NCI-H82 treated with DMSO at 0.1 percent for 48 hours (cell line): ENCODE measurements around the gene STAG2.

Experiments used
- DNase-seq: peaks from one replicate; lab custom pipeline; 2025; ENCODE audit not compliant: unreplicated experiment; lab: John Stamatoyannopoulos, UW

The STAG2 gene

GRCh38 chrX:123973921-123974320 is 12.4 kb downstream of the STAG2 start:
- no peak for DNase-seq

DNA sequence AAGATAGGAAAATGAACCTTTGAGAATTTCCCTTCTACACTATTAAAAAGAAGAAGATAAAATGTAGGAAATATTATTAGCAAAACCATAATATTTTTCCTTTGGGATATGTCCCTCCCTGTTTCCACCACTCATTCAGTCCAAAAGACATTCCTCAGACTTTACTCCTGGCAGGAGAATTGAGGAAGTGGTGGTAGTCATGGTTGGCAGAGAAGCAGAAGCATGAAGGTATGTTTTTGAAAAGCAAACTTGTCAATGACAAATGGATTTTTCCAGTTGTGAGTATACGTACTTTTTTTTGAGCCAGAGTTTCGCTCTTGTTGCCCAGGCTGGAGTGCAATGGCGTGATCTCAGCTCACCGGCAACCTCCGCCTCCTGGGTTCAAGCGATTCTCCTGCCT is 13.7 kb downstream of the STAG2 start:
- DNase-seq: no peak

DNA sequence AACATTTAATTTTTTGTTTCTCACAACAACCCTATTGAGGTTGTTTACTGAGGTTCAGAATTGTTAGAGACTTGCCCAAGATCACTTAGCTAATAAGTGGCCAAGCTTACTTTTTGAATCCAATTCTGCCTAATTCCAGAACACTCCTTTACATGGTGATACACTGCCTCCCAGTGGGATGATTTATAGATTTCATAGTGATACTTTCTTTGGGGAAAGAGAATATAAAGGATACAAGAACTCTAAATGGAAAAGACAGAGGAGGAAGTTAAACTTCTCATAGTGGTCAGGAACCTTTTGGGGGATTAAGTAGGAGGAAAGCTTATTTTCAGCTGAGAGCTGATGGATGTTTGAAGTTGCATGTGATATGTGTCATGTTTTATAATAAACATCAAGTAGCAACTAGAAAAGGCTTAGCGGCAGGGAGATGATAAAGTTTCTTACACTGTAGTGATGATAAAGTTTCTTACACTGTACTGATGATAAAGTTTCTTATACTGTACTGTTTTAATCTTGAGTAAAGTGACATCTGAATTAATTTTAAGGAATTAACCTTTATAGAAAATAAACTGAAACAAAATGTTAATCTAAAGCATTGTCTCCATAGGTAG is 15.3 kb downstream of the STAG2 start:
- no peak for DNase-seq

DNA sequence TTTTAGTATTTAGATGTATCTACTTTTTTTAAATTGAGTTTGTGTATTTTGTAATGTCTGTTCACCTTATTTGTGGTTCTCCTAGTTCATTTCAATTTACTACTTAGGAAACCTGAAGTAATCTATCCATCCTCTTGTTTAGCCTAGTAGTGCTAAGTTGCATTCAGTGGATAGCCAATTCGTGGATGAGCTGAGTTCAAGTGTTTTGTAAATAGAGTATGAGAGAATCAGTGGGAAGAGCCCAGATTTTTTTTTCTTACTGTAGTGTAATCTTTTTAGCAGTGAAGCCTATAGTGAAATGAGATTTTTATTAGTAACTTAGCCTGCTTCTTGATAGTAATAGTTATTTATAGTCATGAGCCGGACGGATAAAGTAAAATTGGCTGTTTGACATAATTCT is 21.7 kb downstream of the STAG2 start:
- no peak for DNase-seq

GRCh38 chrX:123986377-123986776 is 24.9 kb downstream of the STAG2 start:
- DNase-seq: no peak

GRCh38 chrX:123988423-123989111 is 27.1 kb downstream of the STAG2 start:
- DNase-seq: no peak

DNA sequence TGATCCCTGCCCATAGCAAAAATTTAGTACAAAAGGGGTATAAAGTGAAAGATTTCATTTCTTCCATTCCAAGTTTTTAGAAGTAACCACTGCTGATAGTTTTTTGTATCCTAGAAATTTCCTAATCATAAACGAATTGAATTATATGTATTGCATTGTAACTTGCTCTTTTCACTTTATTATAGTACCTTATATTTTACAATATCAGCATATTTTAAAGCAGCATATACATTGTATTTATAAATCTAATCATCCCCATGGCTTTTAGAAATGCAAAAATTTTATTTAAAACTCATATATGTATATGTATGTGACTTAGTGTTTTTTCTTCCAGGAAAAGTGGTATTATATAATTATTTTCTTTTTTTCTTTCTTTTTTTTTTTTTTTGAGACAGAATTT is 27.7 kb downstream of the STAG2 start:
- DNase-seq: no peak

DNA sequence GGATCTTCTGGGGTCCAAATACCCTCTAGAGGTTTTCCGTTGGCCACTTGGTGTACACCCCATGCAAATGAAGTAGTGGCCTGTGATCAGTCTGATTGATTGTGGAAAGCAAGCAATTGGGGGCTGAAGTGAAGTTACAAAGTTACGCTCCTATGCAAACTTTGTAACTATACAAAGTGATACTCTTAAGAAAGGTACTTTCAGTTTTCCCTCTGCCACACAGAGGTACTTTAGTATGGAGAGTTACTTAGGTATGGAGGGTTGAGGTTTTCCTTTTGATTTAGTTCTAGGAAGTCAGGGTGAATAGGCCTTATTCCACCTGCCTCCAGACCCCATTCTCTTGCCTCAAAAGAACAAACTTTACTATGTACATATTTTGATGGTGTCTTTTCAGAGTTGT is 28.7 kb downstream of the STAG2 start:
- DNase-seq: no peak

- DNase-seq: no peak
These were observed 29.1 kb downstream of the STAG2 start for GRCh38 chrX:123990602-123991001.

- no peak for DNase-seq
These were observed 31.8 kb downstream of the STAG2 start for GRCh38 chrX:123993326-123993725.

- no peak for DNase-seq
These were observed 32.6 kb downstream of the STAG2 start for GRCh38 chrX:123993904-123994635.

DNA sequence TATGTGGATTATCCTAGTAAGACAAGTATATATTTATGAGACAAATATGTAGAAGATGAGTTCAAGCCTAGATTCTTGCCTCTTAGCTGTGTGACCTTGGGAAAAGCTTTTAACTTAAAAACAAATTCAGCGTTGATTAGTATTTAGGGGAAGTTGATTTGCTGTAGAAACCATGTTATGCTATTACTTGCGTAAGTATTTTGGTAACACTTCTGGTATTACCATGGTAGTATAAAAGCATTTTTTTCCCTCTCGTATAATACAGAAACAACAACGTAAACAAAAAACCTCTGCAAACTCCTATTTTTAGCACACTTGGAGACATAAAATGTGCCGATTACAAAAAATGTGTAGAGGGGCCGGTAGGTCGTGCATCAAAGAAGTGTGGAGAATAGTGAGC is 33.2 kb downstream of the STAG2 start:
- no peak for DNase-seq

- DNase-seq: no peak
These were observed 40.1 kb downstream of the STAG2 start for GRCh38 chrX:124001581-124001980.

DNA sequence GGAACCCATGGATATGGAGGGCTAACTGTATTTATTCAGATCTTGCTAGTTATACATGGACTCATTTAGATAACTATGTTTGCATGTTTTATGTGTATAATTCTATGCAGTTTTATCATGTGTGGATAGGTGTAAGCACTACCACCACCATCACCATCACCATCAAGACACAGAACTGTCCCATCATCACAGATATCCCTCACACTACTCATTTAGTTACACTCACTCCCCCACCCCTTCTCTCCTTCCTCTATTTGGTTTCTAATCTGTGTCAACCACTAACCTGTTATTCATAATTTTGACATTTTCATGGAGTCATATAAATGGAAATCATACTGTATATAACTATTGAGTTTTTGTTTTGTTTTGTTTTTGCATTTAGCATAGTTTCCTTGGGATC is 43.7 kb downstream of the STAG2 start:
- DNase-seq: no peak

- no peak for DNase-seq
These were observed 48.7 kb downstream of the STAG2 start for GRCh38 chrX:124010157-124010556.

- DNase-seq: no peak
These were observed 49.1 kb downstream of the STAG2 start for GRCh38 chrX:124010566-124010965.

- DNase-seq: no peak
These were observed 54.2 kb downstream of the STAG2 start for GRCh38 chrX:124015721-124016120.

GRCh38 chrX:124016825-124017224 is 55.3 kb downstream of the STAG2 start:
- DNase-seq: no peak

GRCh38 chrX:124018023-124018422 is 56.5 kb downstream of the STAG2 start:
- DNase-seq: no peak

- DNase-seq: no peak
These were observed 62.3 kb downstream of the STAG2 start for GRCh38 chrX:124023838-124024238.

- DNase-seq: no peak
These were observed 65.0 kb downstream of the STAG2 start for GRCh38 chrX:124026529-124026928.

GRCh38 chrX:124028182-124028581 is 66.7 kb downstream of the STAG2 start:
- no peak for DNase-seq
